GM18861 (cell line): ENCODE measurements around the gene LIN54.
"Not testable (repeated sequence)": the region's sequence is repeated elsewhere in the genome, so short reads cannot be mapped to it uniquely, and the experiment has no call there.

Experiments used
- ATAC-seq: cut with Tn5 transposase; IDR thresholded peaks from one replicate; pipeline ENCODE4 v1.9.1; 2021; ENCODE audit not compliant: unreplicated experiment

Gene LIN54

GRCh38 chr4:83010522-83011318, at the start of gene LIN54:
Gene LIN54 (minus strand): TSS chr4:83010823. CDS start chr4:82984844, 25,979 bp downstream.
- peak; percentile 30 for ATAC-seq

GRCh38 chr4:83054928-83055327, 44.3 kb upstream of the LIN54 start:
- ATAC-seq: no peak

GRCh38 chr4:83048781-83049180, 38.2 kb upstream of the LIN54 start:
- ATAC-seq: not testable (repeated sequence)

GRCh38 chr4:83046693-83047473, 36.3 kb upstream of the LIN54 start:
- ATAC-seq: no peak

GRCh38 chr4:83043801-83044407, 33.3 kb upstream of the LIN54 start:
- no peak for ATAC-seq

- not testable (repeated sequence) for ATAC-seq
Observed at GRCh38 chr4:83043157-83043556, 32.5 kb upstream of the LIN54 start.

- no peak for ATAC-seq
Observed at GRCh38 chr4:83040269-83040668, 29.6 kb upstream of the LIN54 start.

GRCh38 chr4:83036991-83037665, 26.5 kb upstream of the LIN54 start:
- ATAC-seq: no peak

GRCh38 chr4:83034630-83035494, 24.2 kb upstream of the LIN54 start, which contains the start of gene COPS4:
Gene COPS4 (plus strand): TSS chr4:83035183. CDS start chr4:83035225, 42 bp downstream.
- peak; percentile 97 for ATAC-seq

GRCh38 chr4:83029688-83030087, 19.1 kb upstream of the LIN54 start:
- no peak for ATAC-seq

GRCh38 chr4:83028976-83029375, 18.4 kb upstream of the LIN54 start:
- no peak for ATAC-seq

- ATAC-seq: no peak
Observed at GRCh38 chr4:83025563-83025962, 14.9 kb upstream of the LIN54 start.

- ATAC-seq: no peak
Observed at GRCh38 chr4:83024233-83024632, 13.6 kb upstream of the LIN54 start.

GRCh38 chr4:83023599-83023998, 13.0 kb upstream of the LIN54 start:
- ATAC-seq: not testable (repeated sequence)

GRCh38 chr4:83022724-83023450, 12.3 kb upstream of the LIN54 start:
- ATAC-seq: no peak

GRCh38 chr4:83019794-83020494, 9.3 kb upstream of the LIN54 start:
- ATAC-seq: no peak

- ATAC-seq: no peak
Observed at GRCh38 chr4:83013902-83014301, 3.3 kb upstream of the LIN54 start.

- ATAC-seq: no peak
Observed at GRCh38 chr4:83013420-83013867, 2.8 kb upstream of the LIN54 start.
